ENCODE results near the gene WDR33.

Gene WDR33

GRCh38 chr2:127664895-127665225 lies 146.1 kb downstream of the WDR33 start:
- Histone ChIP-seq H3K4me2 (ENCODE audit: low read length) (no peak overlapping the region), H3K4me1 (ENCODE audit: insufficient read depth, low read length, severe bottlenecking) (no peaks in the 10 kb centered on the region), H2AFZ (ENCODE audit: low read length) (no peak overlapping the region), H3K9ac (ENCODE audit: low read length) (no peak overlapping the region), H3K36me3 (ENCODE audit: insufficient read depth, low read length) (no peaks in the 10 kb centered on the region), H3K9me3 (ENCODE audit: low read length) (no peaks in the 10 kb centered on the region), H3K9me2 (ENCODE audit: low read depth, low read length) (no peaks in the 10 kb centered on the region), H3F3A (ENCODE audit: insufficient read depth, low read length) (no peaks in the 10 kb centered on the region), H4K20me1 (ENCODE audit: insufficient read depth, low read length) (no peaks in the 10 kb centered on the region), H3K79me2 (ENCODE audit: insufficient read depth, low read length) (no peaks in the 10 kb centered on the region), H3K27ac (ENCODE audit: low read depth, low read length, poor library complexity, severe bottlenecking) (no peak overlapping the region), H3K27me3 (ENCODE audit: insufficient read depth, low read length) (peaks cover 2% of the 10 kb centered on the region; the same call in 1 of the 2 replicates), H3K4me3 (ENCODE audit: low read depth, low read length, poor library complexity, severe bottlenecking) (no peak overlapping the region)
- TF ChIP-seq CTCF (IDR thresholded peaks at IDR 0.05; ENCODE audit: low read length) (no peak), EZH2 (IDR thresholded peaks at IDR 0.05; ENCODE audit: borderline replicate concordance, low read length) (no peak)

GRCh38 chr2:127664065-127664894 lies 146.7 kb downstream of the WDR33 start:
- no peak for TF ChIP-seq EZH2 (IDR thresholded peaks at IDR 0.05; ENCODE audit: borderline replicate concordance, low read length)
- Histone ChIP-seq H3K36me3 (ENCODE audit: insufficient read depth, low read length) (no peaks in the 10 kb centered on the region), H3K79me2 (ENCODE audit: insufficient read depth, low read length) (no peaks in the 10 kb centered on the region), H3K27me3 (ENCODE audit: insufficient read depth, low read length) (peaks cover 5% of the 10 kb centered on the region; the same call in 1 of the 2 replicates), H3K9ac (ENCODE audit: low read length) (no peak overlapping the region), H3F3A (ENCODE audit: insufficient read depth, low read length) (no peaks in the 10 kb centered on the region), H3K9me2 (ENCODE audit: low read depth, low read length) (no peaks in the 10 kb centered on the region), H3K9me3 (ENCODE audit: low read length) (no peaks in the 10 kb centered on the region), H3K4me2 (ENCODE audit: low read length) (no peak overlapping the region), H2AFZ (ENCODE audit: low read length) (no peak overlapping the region), H3K27ac (ENCODE audit: low read depth, low read length, poor library complexity, severe bottlenecking) (no peak overlapping the region), H3K4me1 (ENCODE audit: insufficient read depth, low read length, severe bottlenecking) (no peaks in the 10 kb centered on the region), H4K20me1 (ENCODE audit: insufficient read depth, low read length) (no peaks in the 10 kb centered on the region), H3K4me3 (ENCODE audit: low read depth, low read length, poor library complexity, severe bottlenecking) (no peak overlapping the region)

GRCh38 chr2:127663566-127664064 lies 147.4 kb downstream of the WDR33 start:
- H3K36me3 ChIP-seq (ENCODE audit: insufficient read depth, low read length): no peaks in the 10 kb centered on the region
- no peaks in the 10 kb centered on the region for H3K79me2 ChIP-seq (ENCODE audit: insufficient read depth, low read length)
- no peak overlapping the region for H2AFZ ChIP-seq (ENCODE audit: low read length)
- H3K4me1 ChIP-seq (ENCODE audit: insufficient read depth, low read length, severe bottlenecking): no peaks in the 10 kb centered on the region
- H4K20me1 ChIP-seq (ENCODE audit: insufficient read depth, low read length): no peaks in the 10 kb centered on the region
- H3K4me2 ChIP-seq (ENCODE audit: low read length): no peak overlapping the region
- no peaks in the 10 kb centered on the region for H3K9me2 ChIP-seq (ENCODE audit: low read depth, low read length)
- no peak overlapping the region for H3K9ac ChIP-seq (ENCODE audit: low read length)
- no peak for TF ChIP-seq CTCF (IDR thresholded peaks at IDR 0.05; ENCODE audit: low read length)
- TF ChIP-seq EZH2 (IDR thresholded peaks at IDR 0.05; ENCODE audit: borderline replicate concordance, low read length): no peak
- H3K27me3 ChIP-seq (ENCODE audit: insufficient read depth, low read length): peaks cover 5% of the 10 kb centered on the region; the same call in 1 of the 2 replicates
- no peaks in the 10 kb centered on the region for H3K9me3 ChIP-seq (ENCODE audit: low read length)
- no peaks in the 10 kb centered on the region for H3F3A ChIP-seq (ENCODE audit: insufficient read depth, low read length)
- H3K27ac ChIP-seq (ENCODE audit: low read depth, low read length, poor library complexity, severe bottlenecking): no peak overlapping the region
- H3K4me3 ChIP-seq (ENCODE audit: low read depth, low read length, poor library complexity, severe bottlenecking): no peak overlapping the region

Data from OCI-LY1 (cell line).